CD14-positive monocyte (primary cell): ENCODE data around the gene BAZ2B. TPM values are rescaled to one million over a fixed set of nuclear protein-coding genes. Genes with fewer than 3 reads are reported as not detected.
A peak's percentile ranks its signal among the peaks of the same experiment; 100 is the strongest.

ENCODE experiments used
- DNase-seq, 3 donors: peaks; one replicate each; pipeline ENCODE4 v3.0.0-alpha.2; 2011 to 2022
- H2AFZ ChIP-seq: 2 replicates; pipeline ENCODE4 v1.6.0; 2012; ENCODE audit warnings: mild to moderate bottlenecking, low read depth, low read length, inconsistent platforms; ENCODE audit not compliant: insufficient read depth, poor library complexity, severe bottlenecking
- H3K27ac ChIP-seq, 2 donors: 1 replicate in 1 of 2; 2 replicates in 1 of 2; pipeline ENCODE4 v1.5.1; 2012 to 2013; ENCODE audit warnings: low read length in 2 of 2, control low read depth in 1 of 2, inconsistent platforms in 1 of 2, low read depth in 1 of 2, mild to moderate bottlenecking in 1 of 2
- H3K27me3 ChIP-seq, 2 donors: one replicate each; pipeline versions ENCODE4 v1.6.0 to v1.6.1; 2011 to 2013; ENCODE audit warnings: low read length in 2 of 2; ENCODE audit not compliant: control insufficient read depth in 2 of 2, insufficient read depth in 2 of 2
- H3K36me3 ChIP-seq, 2 donors: replicated peaks in 1 of 2; 1 replicate in 1 of 2; 2 replicates in 1 of 2; pipeline versions ENCODE4 v1.5.1 to v1.6.1; 2012 to 2013; ENCODE audit warnings: low read length in 2 of 2, control low read depth in 1 of 2, inconsistent platforms in 1 of 2, mild to moderate bottlenecking in 1 of 2; ENCODE audit not compliant: insufficient read depth in 2 of 2, control insufficient read depth in 1 of 2
- H3K4me1 ChIP-seq, 2 donors: 1 replicate in 1 of 2; 2 replicates in 1 of 2; pipeline versions ENCODE4 v1.5.1 to v1.6.1; 2012 to 2013; ENCODE audit warnings: low read length in 2 of 2, control low read depth in 1 of 2, inconsistent platforms in 1 of 2, mild to moderate bottlenecking in 1 of 2, moderate library complexity in 1 of 2; ENCODE audit not compliant: insufficient read depth in 2 of 2, control insufficient read depth in 1 of 2
- H3K4me2 ChIP-seq: replicated peaks from 2 replicates; pipeline ENCODE3; 2012; ENCODE audit warnings: low read length, moderate library complexity, mild to moderate bottlenecking; ENCODE audit not compliant: poor library complexity, severe bottlenecking; ENCODE audit errors: extremely low read depth
- H3K4me3 ChIP-seq, 3 experiments: fragments of 200-600 bp in 1 of 3; sonication (generic) in 1 of 3; replicated peaks in 1 of 3; 1 replicate in 2 of 3; 2 replicates in 1 of 3; pipeline ENCODE4 v1.5.1; 2011 to 2013; ENCODE audit warnings: low read length in 3 of 3, mild to moderate bottlenecking in 3 of 3, control low read depth in 2 of 3, low read depth in 2 of 3, inconsistent platforms in 1 of 3, moderate library complexity in 1 of 3
- H3K79me2 ChIP-seq: 2 replicates; pipeline ENCODE4 v1.6.0; 2012; ENCODE audit warnings: mild to moderate bottlenecking, control low read depth, inconsistent platforms, low read length, moderate library complexity; ENCODE audit not compliant: insufficient read depth
- H3K9ac ChIP-seq: 2 replicates; pipeline ENCODE4 v1.6.0; 2017; ENCODE audit warnings: low read length, mild to moderate bottlenecking; ENCODE audit not compliant: insufficient read depth, poor library complexity, severe bottlenecking
- H3K9me3 ChIP-seq, 2 donors: replicated peaks in 1 of 2; 1 replicate in 1 of 2; 2 replicates in 1 of 2; pipeline versions ENCODE4 v1.5.1 to v1.6.1; 2012 to 2013; ENCODE audit warnings: low read length in 2 of 2, control low read depth in 1 of 2; ENCODE audit not compliant: control insufficient read depth in 1 of 2, insufficient read depth in 1 of 2
- H4K20me1 ChIP-seq: 2 replicates; pipeline ENCODE4 v1.6.0; 2012; ENCODE audit warnings: mild to moderate bottlenecking, low read length, control low read depth, moderate library complexity; ENCODE audit not compliant: insufficient read depth
- H3K27ac Mint-ChIP-seq, 7 donors: one replicate each; pipeline ENCODE4 v1.8.0; 2020; ENCODE audit warnings: mild to moderate bottlenecking in 7 of 7, mixed read lengths in 7 of 7, moderate library complexity in 6 of 7, inconsistent platforms in 2 of 7
- H3K27me3 Mint-ChIP-seq, 3 donors: one replicate each; pipeline ENCODE4 v1.8.0; 2021 to 2022; ENCODE audit warnings: low read depth in 3 of 3, mild to moderate bottlenecking in 3 of 3, mixed read lengths in 3 of 3, moderate library complexity in 3 of 3, inconsistent platforms in 1 of 3
- H3K36me3 Mint-ChIP-seq, 2 donors: one replicate each; pipeline ENCODE4 v1.8.0; 2020; ENCODE audit warnings: mixed read lengths in 2 of 2, inconsistent platforms in 1 of 2, mild to moderate bottlenecking in 1 of 2
- H3K4me1 Mint-ChIP-seq: one replicate; pipeline ENCODE4 v1.8.0; 2020; ENCODE audit warnings: mild to moderate bottlenecking, mixed read lengths
- H3K4me3 Mint-ChIP-seq, 2 donors: one replicate each; pipeline ENCODE4 v1.8.0; 2020; ENCODE audit warnings: mild to moderate bottlenecking in 2 of 2, mixed read lengths in 2 of 2, moderate library complexity in 1 of 2
- H3K9me3 Mint-ChIP-seq, 7 donors: one replicate each; pipeline ENCODE4 v1.8.0; 2020 to 2022; ENCODE audit warnings: mixed read lengths in 7 of 7, mild to moderate bottlenecking in 6 of 7, moderate library complexity in 6 of 7, inconsistent platforms in 2 of 7
- WGBS: methylation state at CpG from one replicate; pipeline ENCODE4 v1.1.5; 2013; ENCODE audit warnings: missing lambda C conversion rate; ENCODE audit not compliant: insufficient coverage; 5-methylcytosine and 5-hydroxymethylcytosine counted together
- intact Hi-C, 2 donors: fragments of 100-400 bp; cut with micrococcal nuclease; formaldehyde crosslinking; loops; one replicate each; pipeline versions ENCODE4 v1.15.0 to v1.15.1; 2023
- polyA plus RNA-seq, 3 donors: library from polyadenylated mRNA; depleted of rRNA in 1 of 3; unstranded in 2 of 3; stranded (reverse) in 1 of 3; fragments of 300-500 nt in 2 of 3; fragments of >200 nt in 1 of 3; fragmentation: Illumina TruSeq in 2 of 3; gene quantifications; 1 replicate in 2 of 3; 2 replicates in 1 of 3; pipeline ENCODE4 v1.2.3, GENCODE V29; 2012 to 2021
- TF ChIP-seq, protein P1 (sequence below): fragments of 200-600 bp; IDR thresholded peaks from one replicate; pipeline ENCODE4 v1.8.0; 2022; ENCODE audit warnings: antibody characterized with exemption, mild to moderate bottlenecking

The BAZ2B gene
- polyA plus RNA-seq, 3 donors, result 12.9 to 34.2 (median 31.6) TPM

DNA sequence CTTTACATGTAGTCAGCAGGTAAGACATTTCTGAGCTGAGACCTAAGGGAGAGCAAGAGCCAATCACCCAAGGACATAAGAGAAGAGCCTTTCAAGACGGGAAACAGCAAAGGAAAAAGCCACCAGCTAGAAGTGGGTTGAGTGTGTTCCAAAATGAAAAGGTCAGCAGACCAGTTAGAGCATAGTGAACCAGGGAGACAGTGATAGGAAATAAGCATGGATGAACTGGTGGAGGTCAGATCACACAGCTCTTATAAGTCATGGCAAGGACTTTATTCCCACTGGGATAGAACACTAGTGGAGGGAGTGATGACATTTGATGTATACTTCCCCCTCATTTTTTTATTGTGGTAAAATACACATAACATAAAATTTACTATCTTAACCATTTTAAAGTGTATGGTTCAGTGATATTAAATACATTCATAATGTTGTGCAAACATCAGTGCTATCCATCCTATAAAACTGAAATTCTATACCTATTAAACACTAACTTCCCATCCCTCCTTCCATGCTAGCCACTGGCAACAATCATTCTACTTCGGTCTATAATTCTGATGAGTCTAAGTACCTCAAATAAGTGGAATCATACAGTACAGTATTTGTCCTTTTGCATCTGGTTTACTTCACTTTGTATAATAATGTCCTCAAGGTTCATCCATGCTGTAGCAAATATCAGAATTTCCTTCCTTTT, 174.0 kb downstream of the BAZ2B start:
- Histone ChIP-seq H3K4me2 (no peak overlapping the region), H4K20me1 (no peaks in the 10 kb centered on the region), H3K4me3 (no peak overlapping the region), H2AFZ (no peak overlapping the region), H3K27ac (no peak overlapping the region), H3K4me1 (no peaks in the 10 kb centered on the region), H3K9me3 (no peaks in the 10 kb centered on the region), H3K36me3 (peaks cover 80 to 96% of the 10 kb centered on the region in 2 donors), H3K9ac (no peak overlapping the region), H3K79me2 (no peaks in the 10 kb centered on the region), H3K27me3 (no peaks in the 10 kb centered on the region)
- intact Hi-C loops, result no loop called here
- TF ChIP-seq, protein P1, sequence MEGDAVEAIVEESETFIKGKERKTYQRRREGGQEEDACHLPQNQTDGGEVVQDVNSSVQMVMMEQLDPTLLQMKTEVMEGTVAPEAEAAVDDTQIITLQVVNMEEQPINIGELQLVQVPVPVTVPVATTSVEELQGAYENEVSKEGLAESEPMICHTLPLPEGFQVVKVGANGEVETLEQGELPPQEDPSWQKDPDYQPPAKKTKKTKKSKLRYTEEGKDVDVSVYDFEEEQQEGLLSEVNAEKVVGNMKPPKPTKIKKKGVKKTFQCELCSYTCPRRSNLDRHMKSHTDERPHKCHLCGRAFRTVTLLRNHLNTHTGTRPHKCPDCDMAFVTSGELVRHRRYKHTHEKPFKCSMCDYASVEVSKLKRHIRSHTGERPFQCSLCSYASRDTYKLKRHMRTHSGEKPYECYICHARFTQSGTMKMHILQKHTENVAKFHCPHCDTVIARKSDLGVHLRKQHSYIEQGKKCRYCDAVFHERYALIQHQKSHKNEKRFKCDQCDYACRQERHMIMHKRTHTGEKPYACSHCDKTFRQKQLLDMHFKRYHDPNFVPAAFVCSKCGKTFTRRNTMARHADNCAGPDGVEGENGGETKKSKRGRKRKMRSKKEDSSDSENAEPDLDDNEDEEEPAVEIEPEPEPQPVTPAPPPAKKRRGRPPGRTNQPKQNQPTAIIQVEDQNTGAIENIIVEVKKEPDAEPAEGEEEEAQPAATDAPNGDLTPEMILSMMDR, result no peak
- no peak for DNase-seq
- WGBS, result 100% methylated on average over 1 of the region's 2 CpGs
- no peaks in the 10 kb centered on the region for H3K4me1 Mint-ChIP-seq
- H3K27ac Mint-ChIP-seq, result peak overlapping the region in 2 of 7 donors; percentile 9 to 15
- no peaks in the 10 kb centered on the region for H3K27me3 Mint-ChIP-seq
- no peak overlapping the region for H3K4me3 Mint-ChIP-seq
- no peaks in the 10 kb centered on the region for H3K9me3 Mint-ChIP-seq
- H3K36me3 Mint-ChIP-seq, result peaks cover 70 to 88% of the 10 kb centered on the region in 2 donors

GRCh38 chr2:159441182-159441581, 175.2 kb downstream of the BAZ2B start:
- intact Hi-C loops, result no loop called here

More at GRCh38 chr2:159441182-159441581, 175.2 kb downstream of the BAZ2B start:
- Histone ChIP-seq H3K9me3 (no peaks in the 10 kb centered on the region), H3K27ac (no peak overlapping the region), H2AFZ (no peak overlapping the region), H3K27me3 (no peaks in the 10 kb centered on the region), H3K4me2 (no peak overlapping the region), H3K36me3 (peaks cover 81 to 96% of the 10 kb centered on the region in 2 donors), H3K4me1 (no peaks in the 10 kb centered on the region), H3K4me3 (no peak overlapping the region), H4K20me1 (no peaks in the 10 kb centered on the region), H3K9ac (no peak overlapping the region), H3K79me2 (no peaks in the 10 kb centered on the region)
- H3K27ac Mint-ChIP-seq, result no peak overlapping the region
- no CpG with 5 or more reads among the region's 1 CpG for WGBS
- TF ChIP-seq, protein P1, result no peak
- no peak for DNase-seq
- H3K4me3 Mint-ChIP-seq, result no peak overlapping the region
- H3K9me3 Mint-ChIP-seq, result no peaks in the 10 kb centered on the region
- no peaks in the 10 kb centered on the region for H3K27me3 Mint-ChIP-seq
- no peaks in the 10 kb centered on the region for H3K4me1 Mint-ChIP-seq
- H3K36me3 Mint-ChIP-seq, result peaks cover 70 to 85% of the 10 kb centered on the region in 2 donors
